Measurements from ENCODE around the gene KCNJ6. TPM values are rescaled to one million over a fixed set of nuclear protein-coding genes. Genes with fewer than 3 reads are reported as not detected.
"Not testable (repeated sequence)": the region's sequence is repeated elsewhere in the genome, so short reads cannot be mapped to it uniquely, and the experiment has no call there.

Gene KCNJ6
- total RNA-seq, 4 donors from 2014 or later, result 0.62 TPM; not detected in 3

DNA sequence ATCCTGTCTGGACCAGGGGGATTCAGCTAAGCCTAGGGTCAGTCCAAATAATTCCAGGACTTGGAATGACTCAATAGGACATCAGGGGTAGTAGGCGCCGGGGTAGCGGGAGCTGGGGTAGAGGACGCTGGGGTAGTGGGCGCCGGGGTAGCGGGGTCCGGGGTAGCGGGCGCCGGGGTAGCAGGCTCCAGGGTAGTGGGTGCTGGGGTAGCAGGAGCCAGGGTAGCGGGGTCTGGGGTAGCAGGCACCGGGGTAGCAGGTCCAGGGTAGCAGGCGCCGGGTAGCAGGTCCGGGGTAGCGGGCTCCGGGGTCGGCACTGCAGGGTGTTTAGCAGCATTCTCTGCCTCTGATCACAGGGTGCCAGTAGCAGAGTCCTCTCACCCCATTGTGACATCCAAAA is 248.9 kb downstream of the KCNJ6 start:
- Histone ChIP-seq H3K36me3 (no peaks in the 10 kb centered on the region), H3K27ac (no peak overlapping the region), H3K9me3 (no peaks in the 10 kb centered on the region), H3K4me3 (no peak overlapping the region), H3K27me3 (no peaks in the 10 kb centered on the region), H3K4me1 (peaks cover 0 to 5% of the 10 kb centered on the region in 2 donors)
- intact Hi-C loops (cut with DNase I; ENCODE audit: low total_unique reads), result no loop called here
- DNase-seq, result no peak
- TF ChIP-seq, protein P1, sequence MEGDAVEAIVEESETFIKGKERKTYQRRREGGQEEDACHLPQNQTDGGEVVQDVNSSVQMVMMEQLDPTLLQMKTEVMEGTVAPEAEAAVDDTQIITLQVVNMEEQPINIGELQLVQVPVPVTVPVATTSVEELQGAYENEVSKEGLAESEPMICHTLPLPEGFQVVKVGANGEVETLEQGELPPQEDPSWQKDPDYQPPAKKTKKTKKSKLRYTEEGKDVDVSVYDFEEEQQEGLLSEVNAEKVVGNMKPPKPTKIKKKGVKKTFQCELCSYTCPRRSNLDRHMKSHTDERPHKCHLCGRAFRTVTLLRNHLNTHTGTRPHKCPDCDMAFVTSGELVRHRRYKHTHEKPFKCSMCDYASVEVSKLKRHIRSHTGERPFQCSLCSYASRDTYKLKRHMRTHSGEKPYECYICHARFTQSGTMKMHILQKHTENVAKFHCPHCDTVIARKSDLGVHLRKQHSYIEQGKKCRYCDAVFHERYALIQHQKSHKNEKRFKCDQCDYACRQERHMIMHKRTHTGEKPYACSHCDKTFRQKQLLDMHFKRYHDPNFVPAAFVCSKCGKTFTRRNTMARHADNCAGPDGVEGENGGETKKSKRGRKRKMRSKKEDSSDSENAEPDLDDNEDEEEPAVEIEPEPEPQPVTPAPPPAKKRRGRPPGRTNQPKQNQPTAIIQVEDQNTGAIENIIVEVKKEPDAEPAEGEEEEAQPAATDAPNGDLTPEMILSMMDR (IDR thresholded peaks at IDR 0.05), result no peak
- no peak for TF ChIP-seq POLR2A (IDR thresholded peaks at IDR 0.05)

DNA sequence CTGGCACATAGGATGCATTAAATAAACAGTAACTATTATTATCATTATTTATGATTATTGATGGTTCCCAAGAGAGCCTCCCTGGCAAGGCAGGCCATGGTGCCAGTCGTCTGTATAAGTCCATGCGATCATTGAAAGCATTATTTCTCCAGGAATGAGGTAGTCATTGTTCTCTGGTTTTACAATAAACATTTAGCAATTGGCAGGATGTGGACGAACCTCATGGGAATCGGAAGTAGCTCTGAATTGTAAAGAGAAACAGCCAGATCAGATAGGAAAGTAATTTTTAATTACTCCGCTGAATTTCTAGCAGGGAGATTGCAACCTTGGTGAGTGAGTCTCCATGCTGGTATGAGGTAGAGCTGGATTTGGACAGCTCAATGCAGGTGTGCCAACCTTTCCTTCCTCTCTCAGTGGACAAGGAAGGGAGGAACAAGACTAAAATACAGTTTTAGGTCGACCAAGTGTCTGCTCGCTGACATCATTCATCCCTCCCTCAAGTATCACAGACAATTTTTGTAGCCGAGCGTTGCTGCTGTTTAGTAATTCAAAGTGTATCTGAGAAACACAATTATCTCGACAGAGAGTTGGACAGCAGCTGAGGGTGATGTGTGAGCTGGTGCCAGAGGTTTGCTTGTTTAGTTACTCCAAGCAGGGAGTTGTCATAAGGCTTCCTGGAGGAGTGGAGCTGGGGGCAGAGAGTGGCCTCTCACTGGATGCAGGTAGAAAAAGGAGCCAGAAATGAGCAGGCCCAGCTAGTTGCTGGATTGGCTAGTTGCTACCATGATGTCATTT is 250.8 kb downstream of the KCNJ6 start:
- Histone ChIP-seq H3K4me3 (no peak overlapping the region), H3K9me3 (no peaks in the 10 kb centered on the region), H3K36me3 (no peaks in the 10 kb centered on the region), H3K4me1 (peaks cover 0 to 5% of the 10 kb centered on the region in 2 donors), H3K27me3 (no peaks in the 10 kb centered on the region), H3K27ac (peak overlapping the region in 1 of 2 donors; percentile 46)
- intact Hi-C loops (cut with DNase I; ENCODE audit: low total_unique reads), result no loop called here
- peak in 1 of 2 donors; percentile 47 for DNase-seq
- TF ChIP-seq POLR2A (IDR thresholded peaks at IDR 0.05), result no peak
- TF ChIP-seq, protein P1 (IDR thresholded peaks at IDR 0.05), result no peak

DNA sequence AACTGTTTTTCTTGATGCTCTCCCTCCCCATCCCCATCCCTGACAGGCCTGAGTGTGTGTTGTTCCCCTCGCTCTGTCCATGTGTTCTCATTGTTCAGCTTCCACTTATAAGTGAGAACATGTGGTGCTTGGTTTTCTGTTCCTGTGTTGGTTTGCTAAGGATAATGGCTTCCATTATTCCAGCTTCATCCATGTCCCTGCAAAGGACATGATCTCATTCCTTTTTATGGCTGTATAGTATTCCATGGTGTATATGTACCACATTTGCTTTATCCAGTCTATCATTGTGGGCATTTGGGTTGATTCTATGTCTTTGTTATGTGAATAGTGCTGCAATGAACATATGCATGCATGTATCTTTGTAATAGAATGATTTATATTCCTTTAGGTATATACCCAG is 254.0 kb downstream of the KCNJ6 start:
- H3K4me3 ChIP-seq; H3K36me3 ChIP-seq; H3K27ac ChIP-seq; DNase-seq; H3K9me3 ChIP-seq; intact Hi-C loops (cut with DNase I; ENCODE audit: low total_unique reads); H3K27me3 ChIP-seq: not testable (repeated sequence)
- H3K4me1 ChIP-seq, result peaks cover 0 to 10% of the 10 kb centered on the region in 2 donors

DNA sequence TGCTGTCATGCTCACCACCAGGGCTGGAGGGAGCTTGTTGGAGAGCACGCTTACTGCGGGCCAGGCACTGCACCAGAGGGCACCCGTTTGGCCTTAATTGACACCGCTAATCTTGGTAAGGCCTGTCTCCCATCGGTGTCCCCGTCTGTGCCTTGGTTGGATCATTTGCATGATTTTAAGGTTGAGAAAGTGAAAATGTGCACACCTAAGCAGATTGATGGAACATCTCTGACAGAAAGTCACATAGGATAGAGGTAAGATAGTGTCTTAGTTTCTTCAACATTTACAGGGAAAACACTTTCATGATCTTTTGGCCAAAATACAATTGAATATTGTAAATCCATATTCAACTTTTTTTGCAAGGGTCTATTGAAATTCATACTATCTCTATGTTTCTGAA is 255.5 kb downstream of the KCNJ6 start:
- Histone ChIP-seq H3K27ac (no peak overlapping the region), H3K4me1 (peaks cover 0 to 10% of the 10 kb centered on the region in 2 donors), H3K4me3 (no peak overlapping the region), H3K9me3 (no peaks in the 10 kb centered on the region), H3K36me3 (no peaks in the 10 kb centered on the region), H3K27me3 (no peaks in the 10 kb centered on the region)
- intact Hi-C loops (cut with DNase I; ENCODE audit: low total_unique reads), result no loop called here
- DNase-seq, result no peak
- TF ChIP-seq, protein P1 (IDR thresholded peaks at IDR 0.05), result no peak
- no peak for TF ChIP-seq POLR2A (IDR thresholded peaks at IDR 0.05)

DNA sequence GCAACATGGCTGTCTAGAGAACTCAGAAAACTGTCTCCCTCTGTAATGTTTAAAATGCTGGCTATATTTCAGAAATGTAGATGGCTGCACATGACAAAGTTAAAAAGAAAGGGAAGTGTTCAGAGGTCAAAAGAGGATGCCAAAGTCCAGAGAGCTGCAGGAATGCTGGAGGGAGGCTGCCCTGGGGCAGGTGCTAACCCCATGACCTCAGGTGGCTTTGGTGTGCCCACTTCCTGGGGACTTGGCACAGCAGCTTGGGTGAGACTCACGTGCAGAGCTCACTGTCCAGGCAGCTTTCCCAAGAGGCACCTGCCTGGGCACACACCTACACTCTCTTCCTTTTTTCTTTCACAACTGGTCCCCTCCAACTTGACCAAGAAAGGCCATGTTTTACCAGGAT is 256.4 kb downstream of the KCNJ6 start:
- no peaks in the 10 kb centered on the region for H3K9me3 ChIP-seq
- H3K4me3 ChIP-seq, result no peak overlapping the region
- peaks cover 0 to 6% of the 10 kb centered on the region in 2 donors for H3K4me1 ChIP-seq
- no peak for TF ChIP-seq POLR2A (IDR thresholded peaks at IDR 0.05)
- TF ChIP-seq, protein P1 (IDR thresholded peaks at IDR 0.05), result no peak
- no peaks in the 10 kb centered on the region for H3K27me3 ChIP-seq
- intact Hi-C loops (cut with DNase I; ENCODE audit: low total_unique reads), result no loop called here
- peak overlapping the region; percentile 29 to 79 for H3K27ac ChIP-seq
- no peaks in the 10 kb centered on the region for H3K36me3 ChIP-seq
- no peak for DNase-seq

Measured in uterus (tissue), 4 donors.